Astrocyte of the hippocampus (primary cell): Measurements from ENCODE around the gene CNDP1.

Source experiments
- DNase-seq: peaks from one replicate; pipeline ENCODE4 v3.0.0; 2011; ENCODE audit warnings: low read depth, low spot score

CNDP1 gene

DNA sequence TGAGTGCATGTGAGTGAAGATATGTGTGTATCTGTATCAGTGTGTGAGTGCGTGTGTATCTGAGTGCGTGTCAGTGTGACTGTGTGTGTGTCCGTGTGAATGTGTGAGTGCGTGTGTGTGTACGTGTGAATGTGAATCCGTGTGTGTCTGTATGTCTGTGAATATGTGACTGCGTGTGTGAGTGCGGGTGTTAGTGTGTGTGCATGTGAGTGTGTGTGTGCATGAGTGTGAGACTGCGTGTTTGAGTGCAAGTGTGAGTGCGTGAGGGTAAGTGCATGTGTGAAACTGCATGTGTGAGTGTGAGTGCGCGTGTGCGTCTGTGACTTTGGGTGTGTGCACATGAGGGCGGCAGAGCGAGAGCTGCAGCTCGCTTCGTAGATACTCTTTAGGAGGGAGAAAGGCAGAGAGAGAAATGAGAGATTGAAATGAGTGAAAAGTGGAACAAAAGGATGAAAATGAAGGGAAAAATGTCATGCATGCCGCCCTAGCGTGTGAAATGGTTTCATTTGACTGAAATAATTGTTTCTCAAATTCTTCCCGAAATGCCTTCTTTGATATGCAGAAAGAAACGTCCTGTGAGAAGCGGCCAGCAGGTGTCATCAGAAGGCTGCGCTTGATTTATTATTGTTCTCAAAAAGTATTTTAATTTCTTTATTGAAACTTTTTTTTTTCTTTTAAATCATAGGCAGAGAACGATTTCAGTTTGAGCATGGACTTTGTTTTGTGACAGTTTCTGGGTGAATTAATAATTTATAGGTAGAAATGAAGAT lies 88.9 kb downstream of the CNDP1 start:
- peak; percentile 40 for DNase-seq

GRCh38 chr18:74624466-74624865 lies 90.2 kb downstream of the CNDP1 start:
- DNase-seq = no peak

GRCh38 chr18:74625157-74625556 lies 90.9 kb downstream of the CNDP1 start:
- peak; percentile 31 for DNase-seq

DNA sequence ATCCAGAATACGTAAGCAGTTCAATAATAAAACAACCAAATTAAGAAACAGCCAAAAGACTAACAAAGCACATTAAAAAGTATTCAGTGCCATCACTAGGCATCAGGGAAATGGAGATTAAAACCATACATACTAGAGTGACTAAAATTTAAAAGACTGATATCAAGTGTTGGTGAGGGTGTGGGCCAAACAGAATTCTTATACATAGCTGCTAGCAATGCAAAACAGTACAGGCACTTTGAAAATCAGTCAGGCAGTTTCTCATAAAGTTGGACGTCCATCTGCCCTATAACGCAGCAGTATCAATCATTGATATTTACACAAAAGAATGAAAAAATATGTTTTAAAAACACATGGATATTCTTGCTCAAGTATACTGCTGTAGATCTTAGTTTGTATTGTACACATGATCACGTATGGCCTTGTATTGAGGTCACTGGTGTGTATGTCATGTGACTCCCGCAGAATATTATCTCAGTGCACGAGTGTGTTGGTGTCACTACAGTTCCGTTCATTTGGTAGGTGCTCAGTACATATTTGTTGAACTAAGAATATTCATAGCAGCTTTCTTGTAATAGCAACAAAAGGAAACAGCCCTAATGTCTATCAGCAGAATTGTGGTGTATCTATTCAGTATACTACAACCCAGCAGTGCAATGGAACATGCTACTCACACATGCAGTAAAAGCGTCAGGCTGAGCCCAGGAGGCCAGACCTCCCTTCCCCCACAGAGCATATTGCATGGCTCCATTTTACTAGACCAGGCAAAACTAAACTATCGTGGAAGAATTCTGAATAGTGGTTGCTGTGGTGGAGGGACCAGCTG lies 92.0 kb downstream of the CNDP1 start:
- no peak for DNase-seq

DNA sequence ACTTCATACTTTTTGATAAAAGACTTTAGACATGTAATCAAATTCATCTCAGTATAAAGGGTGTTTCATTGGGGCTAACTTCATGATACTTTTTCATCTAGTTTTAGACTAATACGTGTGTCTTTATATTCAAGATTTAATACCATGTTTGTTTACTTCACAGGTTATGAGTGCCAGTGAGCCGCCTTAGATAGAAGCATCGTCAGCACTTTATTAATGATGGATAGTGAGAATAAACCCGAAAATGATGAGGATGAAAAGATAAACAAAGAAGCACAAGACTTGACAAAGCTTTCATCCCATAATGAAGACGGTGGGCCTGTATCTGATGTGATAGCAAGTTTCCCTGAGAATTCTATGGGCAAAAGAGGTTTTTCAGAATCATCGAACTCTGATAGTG lies 96.5 kb downstream of the CNDP1 start:
- DNase-seq = no peak

DNA sequence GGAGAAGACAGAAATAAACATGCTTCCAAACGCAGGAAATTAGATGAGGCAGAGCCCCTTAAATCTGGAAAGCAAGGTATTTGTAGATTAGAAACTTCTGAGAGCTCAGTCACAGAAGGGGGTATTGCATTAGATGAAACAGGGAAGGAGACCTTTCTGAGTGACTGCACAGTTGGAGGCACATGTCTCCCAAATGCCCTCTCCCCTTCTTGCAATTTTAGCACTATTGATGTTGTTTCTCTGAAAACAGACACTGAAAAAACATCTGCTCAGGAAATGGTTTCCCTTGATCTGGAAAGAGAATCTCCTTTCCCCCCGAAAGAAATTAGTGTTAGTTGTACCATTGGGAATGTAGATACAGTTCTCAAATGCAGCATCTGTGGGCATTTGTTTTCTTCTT lies 96.9 kb downstream of the CNDP1 start:
- DNase-seq = no peak

DNA sequence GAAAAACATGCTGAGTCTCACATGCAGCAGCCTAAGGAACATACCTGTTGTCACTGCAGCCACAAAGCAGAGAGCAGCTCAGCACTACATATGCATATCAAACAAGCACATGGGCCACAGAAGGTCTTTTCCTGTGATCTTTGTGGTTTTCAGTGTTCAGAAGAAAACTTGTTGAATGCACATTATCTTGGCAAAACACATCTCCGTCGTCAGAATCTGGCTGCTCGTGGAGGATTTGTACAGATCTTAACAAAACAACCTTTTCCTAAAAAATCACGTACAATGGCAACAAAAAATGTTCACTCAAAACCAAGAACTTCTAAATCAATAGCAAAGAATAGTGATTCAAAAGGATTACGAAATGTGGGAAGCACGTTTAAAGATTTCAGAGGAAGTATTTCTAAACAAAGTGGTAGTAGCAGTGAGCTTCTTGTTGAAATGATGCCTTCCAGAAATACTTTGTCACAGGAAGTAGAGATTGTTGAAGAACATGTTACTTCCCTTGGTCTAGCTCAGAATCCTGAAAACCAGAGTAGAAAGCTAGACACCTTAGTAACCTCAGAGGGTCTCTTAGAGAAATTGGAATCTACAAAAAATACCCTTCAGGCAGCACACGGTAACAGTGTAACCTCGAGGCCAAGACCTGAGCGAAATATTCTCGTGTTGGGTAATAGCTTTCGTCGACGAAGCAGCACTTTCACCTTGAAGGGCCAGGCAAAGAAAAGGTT lies 97.5 kb downstream of the CNDP1 start:
- DNase-seq = peak; percentile 55

- DNase-seq = no peak
Observed at GRCh38 chr18:74632351-74632679, 98.0 kb downstream of the CNDP1 start.

DNA sequence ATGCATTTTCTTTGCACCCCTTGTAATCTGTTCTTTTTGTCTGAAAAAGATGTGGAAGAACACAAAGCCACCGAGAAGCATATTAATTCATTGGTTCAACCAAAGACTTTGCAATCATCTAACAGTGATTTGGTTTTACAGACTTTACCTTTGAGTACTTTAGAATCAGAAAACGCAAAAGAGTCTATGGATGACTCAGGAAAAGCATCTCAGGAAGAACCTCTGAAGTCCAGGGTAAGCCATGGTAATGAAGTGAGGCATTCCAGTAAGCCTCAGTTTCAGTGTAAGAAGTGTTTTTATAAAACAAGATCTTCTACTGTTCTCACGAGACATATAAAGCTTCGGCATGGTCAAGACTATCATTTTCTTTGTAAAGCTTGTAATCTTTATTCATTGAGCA lies 98.6 kb downstream of the CNDP1 start:
- no peak for DNase-seq

DNA sequence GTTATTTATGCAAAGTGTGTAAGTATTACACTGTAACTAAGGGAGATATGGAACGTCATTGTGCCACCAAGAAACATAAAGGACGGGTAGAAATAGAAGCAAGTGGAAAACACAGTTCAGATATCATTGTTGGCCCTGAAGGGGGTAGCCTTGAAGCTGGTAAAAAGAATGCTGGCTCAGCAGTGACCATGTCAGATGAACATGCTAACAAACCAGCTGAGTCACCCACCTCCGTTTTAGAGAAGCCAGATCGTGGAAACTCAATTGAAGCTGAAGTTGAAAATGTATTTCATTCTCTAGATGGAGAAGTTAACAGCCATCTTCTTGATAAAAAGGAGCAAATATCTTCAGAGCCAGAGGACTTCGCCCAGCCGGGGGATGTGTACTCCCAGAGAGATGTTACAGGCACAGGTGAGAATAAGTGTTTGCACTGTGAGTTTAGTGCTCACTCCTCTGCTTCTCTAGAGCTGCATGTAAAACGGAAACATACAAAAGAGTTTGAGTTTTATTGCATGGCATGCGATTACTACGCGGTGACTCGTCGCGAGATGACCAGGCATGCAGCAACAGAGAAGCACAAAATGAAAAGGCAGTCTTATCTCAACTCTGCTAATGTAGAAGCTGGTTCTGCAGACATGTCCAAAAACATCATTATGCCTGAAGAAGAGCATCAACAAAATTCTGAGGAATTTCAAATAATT lies 99.5 kb downstream of the CNDP1 start:
- no peak for DNase-seq

DNA sequence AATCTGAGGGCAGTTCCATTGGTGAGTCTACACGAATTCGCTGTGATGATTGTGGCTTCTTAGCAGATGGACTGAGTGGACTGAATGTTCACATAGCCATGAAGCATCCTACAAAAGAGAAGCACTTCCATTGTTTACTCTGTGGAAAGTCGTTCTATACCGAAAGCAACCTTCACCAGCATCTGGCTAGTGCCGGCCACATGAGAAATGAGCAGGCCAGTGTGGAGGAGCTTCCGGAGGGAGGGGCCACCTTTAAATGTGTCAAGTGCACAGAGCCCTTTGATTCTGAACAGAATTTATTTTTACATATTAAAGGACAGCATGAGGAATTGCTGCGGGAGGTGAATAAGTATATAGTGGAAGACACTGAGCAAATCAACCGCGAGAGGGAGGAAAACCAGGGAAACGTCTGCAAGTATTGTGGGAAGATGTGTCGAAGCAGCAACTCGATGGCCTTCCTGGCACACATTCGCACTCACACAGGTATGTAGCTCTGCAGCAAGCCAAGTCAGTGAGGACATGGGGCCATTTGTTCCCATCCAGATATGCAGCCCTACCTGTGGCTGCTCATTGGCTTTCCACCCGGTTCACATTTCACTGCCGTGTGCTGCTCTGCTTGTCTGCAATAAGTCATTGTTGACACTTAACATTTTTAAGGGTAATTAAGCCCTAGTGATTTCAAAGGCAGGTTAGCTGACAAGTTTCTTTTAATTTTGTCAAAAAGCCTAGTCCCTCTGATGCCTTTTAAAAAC lies 101.1 kb downstream of the CNDP1 start:
- DNase-seq = no peak
